Esophagus muscularis mucosa (tissue), 4 donors: ENCODE results near the gene RYR2. TPM values are rescaled to one million over a fixed set of nuclear protein-coding genes. Genes with fewer than 3 reads are reported as not detected.

Source experiments
- DNase-seq: peaks from one replicate; pipeline ENCODE4 v3.0.0-alpha.2; 2017; ENCODE audit errors: extremely low spot score
- H3K27ac ChIP-seq, 4 donors: fragments of 200-600 bp; sonication (generic); replicated peaks in 1 of 4; 1 replicate in 3 of 4; 2 replicates in 1 of 4; pipeline ENCODE4 v1.5.1; 2016 to 2019; ENCODE audit warnings: mild to moderate bottlenecking in 1 of 4
- H3K27me3 ChIP-seq, 4 donors: fragments of 200-600 bp; sonication (generic); one replicate each; pipeline versions ENCODE4 v1.5.1 to v1.6.0; 2016 to 2019
- H3K36me3 ChIP-seq, 4 donors: fragments of 200-600 bp; sonication (generic); one replicate each; pipeline ENCODE4 v1.5.1; 2016 to 2019
- H3K4me1 ChIP-seq, 4 donors: fragments of 200-600 bp; sonication (generic); one replicate each; pipeline ENCODE4 v1.5.1; 2016 to 2019
- H3K4me3 ChIP-seq, 4 donors: fragments of 200-600 bp; sonication (generic); 1 replicate in 2 of 4; 2 replicates in 2 of 4; pipeline ENCODE4 v1.5.1; 2016 to 2019; ENCODE audit warnings: mild to moderate bottlenecking in 4 of 4, moderate library complexity in 1 of 4
- H3K9me3 ChIP-seq, 4 donors: fragments of 200-600 bp; sonication (generic); 1 replicate in 3 of 4; 2 replicates in 1 of 4; pipeline ENCODE4 v1.5.1; 2016 to 2019
- CTCF ChIP-seq, 3 experiments: fragments of 200-600 bp in 2 of 3; fragments of 450-650 bp in 1 of 3; sonication (generic) in 2 of 3; IDR thresholded peaks; one replicate each; pipeline ENCODE4 v1.5.1; 2017 to 2019; ENCODE audit warnings: antibody characterized with exemption in 3 of 3, mild to moderate bottlenecking in 2 of 3, moderate library complexity in 1 of 3
- EP300 ChIP-seq: sonication (generic); formaldehyde crosslinking; IDR thresholded peaks from one replicate; pipeline ENCODE4 v1.6.1; 2017; ENCODE audit warnings: antibody characterized with exemption
- POLR2A ChIP-seq: fragments of 450-650 bp; IDR thresholded peaks from one replicate; pipeline ENCODE4 v1.6.1; 2017; ENCODE audit warnings: antibody characterized with exemption, moderate library complexity, mild to moderate bottlenecking, low read depth
- POLR2AphosphoS5 ChIP-seq, 2 donors: sonication (generic); formaldehyde crosslinking; IDR thresholded peaks; one replicate each; pipeline ENCODE4 v1.6.1; 2017; ENCODE audit warnings: antibody characterized with exemption in 2 of 2
- WGBS: methylation state at CpG from one replicate; pipeline ENCODE4 v1.1.5; 2018; 5-methylcytosine and 5-hydroxymethylcytosine counted together
- intact Hi-C: fragments of 100-400 bp; cut with DNase I; formaldehyde crosslinking; loops from one replicate; pipeline ENCODE4 v1.15.1; 2023
- total RNA-seq, 4 donors: library from RNA; depleted of rRNA; stranded (reverse); fragments of >200 nt; gene quantifications; one replicate each; pipeline versions ENCODE4 v1.1.0 to v1.2.1, GENCODE V29; 2016

The RYR2 gene
- total RNA-seq, 4 donors from 2014 or later: 29.8 to 56.3 (median 38.9) TPM

GRCh38 chr1:237467320-237467719 lies 425.3 kb downstream of the RYR2 start:
- H3K4me1 ChIP-seq: no peaks in the 10 kb centered on the region
- H3K4me3 ChIP-seq: no peak overlapping the region
- no peak overlapping the region for H3K27ac ChIP-seq
- intact Hi-C loops: no loop called here
- peaks cover 0 to 5% (median 0%) of the 10 kb centered on the region in 4 donors for H3K36me3 ChIP-seq
- 57% methylated on average over 3 of the region's 3 CpGs for WGBS
- no peaks in the 10 kb centered on the region for H3K27me3 ChIP-seq
- TF ChIP-seq EP300: no peak
- TF ChIP-seq POLR2A: no peak
- TF ChIP-seq POLR2AphosphoS5 (IDR thresholded peaks at IDR 0.05): no peak
- TF ChIP-seq CTCF (IDR thresholded peaks at IDR 0.05): no peak
- DNase-seq: no peak
- H3K9me3 ChIP-seq: no peaks in the 10 kb centered on the region

GRCh38 chr1:237470712-237471338 lies 428.8 kb downstream of the RYR2 start:
- intact Hi-C loops: no loop called here
- Histone ChIP-seq H3K4me1 (no peaks in the 10 kb centered on the region), H3K36me3 (peaks cover 0 to 5% (median 0%) of the 10 kb centered on the region in 4 donors), H3K4me3 (no peak overlapping the region), H3K27me3 (no peaks in the 10 kb centered on the region), H3K27ac (no peak overlapping the region), H3K9me3 (no peaks in the 10 kb centered on the region)
- DNase-seq: no peak
- no peak for TF ChIP-seq POLR2AphosphoS5 (IDR thresholded peaks at IDR 0.05)
- TF ChIP-seq EP300: no peak
- no peak for TF ChIP-seq POLR2A
- no peak for TF ChIP-seq CTCF (IDR thresholded peaks at IDR 0.05)
- WGBS: 69% methylated on average over 7 of the region's 7 CpGs

GRCh38 chr1:237471377-237471776 lies 429.4 kb downstream of the RYR2 start:
- Histone ChIP-seq H3K27ac (no peak overlapping the region), H3K9me3 (no peaks in the 10 kb centered on the region), H3K4me3 (no peak overlapping the region), H3K4me1 (no peaks in the 10 kb centered on the region), H3K27me3 (no peaks in the 10 kb centered on the region), H3K36me3 (peaks cover 0 to 5% (median 0%) of the 10 kb centered on the region in 4 donors)
- intact Hi-C loops: no loop called here
- 48% methylated on average over 1 of the region's 1 CpG for WGBS
- DNase-seq: no peak
- TF ChIP-seq CTCF (IDR thresholded peaks at IDR 0.05) (no peak), POLR2A (no peak), POLR2AphosphoS5 (IDR thresholded peaks at IDR 0.05) (no peak), EP300 (no peak)

DNA sequence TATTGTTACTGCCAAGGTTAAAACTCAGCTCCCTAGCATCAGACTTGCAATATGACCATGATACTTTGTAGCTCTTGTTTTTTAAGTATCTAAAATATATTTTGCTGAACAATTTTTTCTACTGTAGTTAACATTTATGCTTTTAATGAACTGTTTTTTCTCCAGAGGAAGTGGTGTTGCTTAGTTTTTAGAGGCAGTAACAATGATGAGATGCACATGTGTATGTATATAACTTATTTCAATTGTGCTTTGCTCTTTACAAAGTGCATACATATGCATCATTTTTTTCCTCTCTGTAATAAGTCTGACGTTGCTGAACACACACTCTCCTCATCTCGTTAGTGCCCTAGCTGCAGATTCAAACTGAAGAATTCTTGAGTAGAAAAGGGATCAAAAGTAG lies 430.0 kb downstream of the RYR2 start:
- Histone ChIP-seq H3K4me3 (no peak overlapping the region), H3K9me3 (no peaks in the 10 kb centered on the region), H3K36me3 (peaks cover 0 to 5% (median 0%) of the 10 kb centered on the region in 4 donors), H3K27me3 (no peaks in the 10 kb centered on the region), H3K27ac (no peak overlapping the region), H3K4me1 (no peaks in the 10 kb centered on the region)
- WGBS: 22% methylated on average over 2 of the region's 2 CpGs
- intact Hi-C loops: no loop called here
- DNase-seq: no peak
- TF ChIP-seq POLR2A: no peak
- TF ChIP-seq EP300: no peak
- TF ChIP-seq CTCF (IDR thresholded peaks at IDR 0.05): no peak
- no peak for TF ChIP-seq POLR2AphosphoS5 (IDR thresholded peaks at IDR 0.05)

- TF ChIP-seq POLR2A (no peak), EP300 (no peak), CTCF (IDR thresholded peaks at IDR 0.05) (no peak), POLR2AphosphoS5 (IDR thresholded peaks at IDR 0.05) (no peak)
- intact Hi-C loops: no loop called here
- DNase-seq: no peak
- no peaks in the 10 kb centered on the region for H3K9me3 ChIP-seq
- WGBS: 68% methylated on average over 5 of the region's 5 CpGs
- H3K27ac ChIP-seq: no peak overlapping the region
- H3K4me1 ChIP-seq: peaks cover 0 to 5% (median 1%) of the 10 kb centered on the region in 4 donors
- H3K4me3 ChIP-seq: no peak overlapping the region
- H3K27me3 ChIP-seq: no peaks in the 10 kb centered on the region
- H3K36me3 ChIP-seq: peaks cover 0 to 5% (median 0%) of the 10 kb centered on the region in 4 donors
These were observed 431.9 kb downstream of the RYR2 start for GRCh38 chr1:237473854-237474253.
